ENCODE measurements around the gene RPP21. TPM values are rescaled to one million over a fixed set of nuclear protein-coding genes. Genes with fewer than 3 reads are reported as not detected.

Gene RPP21
- total RNA-seq, 1 donor from 2014 or later = 38.4 TPM

DNA sequence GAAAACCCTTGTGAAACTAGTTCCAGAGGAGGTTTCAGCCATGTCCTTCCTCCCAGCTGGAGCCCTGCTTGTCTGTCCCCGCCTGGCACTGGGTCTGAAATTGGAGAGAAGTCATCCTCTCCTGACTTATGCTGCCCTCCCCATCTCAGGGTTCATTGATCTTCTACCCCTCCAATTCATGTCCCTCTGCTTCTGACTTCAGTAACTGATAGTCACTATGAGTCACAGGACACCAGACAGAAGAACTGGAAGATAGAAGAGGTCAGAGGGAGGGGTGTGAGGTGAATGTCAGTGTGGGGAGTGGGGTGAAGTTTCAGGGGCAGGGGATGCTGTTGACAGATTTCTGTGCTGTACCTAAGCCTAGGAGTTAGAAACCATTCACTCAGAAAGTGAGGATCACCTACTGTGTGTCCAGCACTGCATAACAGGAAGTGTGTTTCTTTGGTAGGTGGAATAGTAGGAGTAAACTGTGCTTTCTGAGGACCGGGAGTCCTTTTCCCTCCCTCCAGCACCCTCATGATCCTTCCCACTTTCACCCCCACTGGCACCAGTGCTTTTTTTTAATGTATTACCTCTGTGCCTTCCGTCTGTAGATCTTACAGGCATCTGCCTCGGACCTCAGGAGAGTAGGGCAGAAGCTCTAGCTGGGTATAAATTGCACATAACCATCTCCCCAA, 627 bp upstream of the RPP21 start:
- H3K27ac Mint-ChIP-seq (ENCODE audit: unreplicated experiment) = peak overlapping the region; percentile 50
- H3K4me1 Mint-ChIP-seq (ENCODE audit: low read depth) = peaks cover 11% of the 10 kb centered on the region
- no peaks in the 10 kb centered on the region for H3K9me3 Mint-ChIP-seq (ENCODE audit: low read depth)
- no peaks in the 10 kb centered on the region for H3K27me3 Mint-ChIP-seq (ENCODE audit: low read depth)
- H3K36me3 Mint-ChIP-seq (ENCODE audit: low read depth) = peaks cover 22% of the 10 kb centered on the region
- H3K4me3 Mint-ChIP-seq (ENCODE audit: unreplicated experiment) = peak overlapping the region; percentile 83
- no peak for DNase-seq (ENCODE audit: low spot score)
- TF ChIP-seq, protein P1, sequence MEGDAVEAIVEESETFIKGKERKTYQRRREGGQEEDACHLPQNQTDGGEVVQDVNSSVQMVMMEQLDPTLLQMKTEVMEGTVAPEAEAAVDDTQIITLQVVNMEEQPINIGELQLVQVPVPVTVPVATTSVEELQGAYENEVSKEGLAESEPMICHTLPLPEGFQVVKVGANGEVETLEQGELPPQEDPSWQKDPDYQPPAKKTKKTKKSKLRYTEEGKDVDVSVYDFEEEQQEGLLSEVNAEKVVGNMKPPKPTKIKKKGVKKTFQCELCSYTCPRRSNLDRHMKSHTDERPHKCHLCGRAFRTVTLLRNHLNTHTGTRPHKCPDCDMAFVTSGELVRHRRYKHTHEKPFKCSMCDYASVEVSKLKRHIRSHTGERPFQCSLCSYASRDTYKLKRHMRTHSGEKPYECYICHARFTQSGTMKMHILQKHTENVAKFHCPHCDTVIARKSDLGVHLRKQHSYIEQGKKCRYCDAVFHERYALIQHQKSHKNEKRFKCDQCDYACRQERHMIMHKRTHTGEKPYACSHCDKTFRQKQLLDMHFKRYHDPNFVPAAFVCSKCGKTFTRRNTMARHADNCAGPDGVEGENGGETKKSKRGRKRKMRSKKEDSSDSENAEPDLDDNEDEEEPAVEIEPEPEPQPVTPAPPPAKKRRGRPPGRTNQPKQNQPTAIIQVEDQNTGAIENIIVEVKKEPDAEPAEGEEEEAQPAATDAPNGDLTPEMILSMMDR (IDR thresholded peaks at IDR 0.05) = no peak

DNA sequence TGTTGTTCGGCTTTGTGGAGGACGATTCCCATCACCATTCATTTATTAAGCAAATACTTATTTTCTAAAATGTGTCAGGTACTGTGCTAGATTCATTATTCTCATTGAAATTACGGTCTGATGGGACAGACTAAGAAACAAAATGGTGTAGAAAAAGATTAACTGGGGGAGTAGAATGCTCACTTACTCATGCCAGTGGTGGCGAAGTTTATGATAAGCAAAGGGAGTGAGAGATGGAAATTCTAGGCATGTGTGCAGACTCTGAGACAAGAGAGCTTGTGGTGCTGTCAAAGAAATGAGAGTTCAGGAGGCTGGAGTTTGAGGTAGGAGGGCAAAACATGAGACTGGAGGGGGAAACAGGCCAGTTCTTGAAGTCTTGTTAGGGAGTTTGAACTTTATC, 896 bp downstream of the RPP21 start:
- Mint-ChIP-seq H3K9me3 (ENCODE audit: low read depth) (no peaks in the 10 kb centered on the region), H3K27me3 (ENCODE audit: low read depth) (no peaks in the 10 kb centered on the region), H3K36me3 (ENCODE audit: low read depth) (peaks cover 15% of the 10 kb centered on the region), H3K4me3 (ENCODE audit: unreplicated experiment) (peak overlapping the region; percentile 83), H3K4me1 (ENCODE audit: low read depth) (peaks cover 11% of the 10 kb centered on the region), H3K27ac (ENCODE audit: unreplicated experiment) (no peak overlapping the region)
- DNase-seq (ENCODE audit: low spot score) = no peak
- TF ChIP-seq, protein P1 (IDR thresholded peaks at IDR 0.05) = no peak

DNA sequence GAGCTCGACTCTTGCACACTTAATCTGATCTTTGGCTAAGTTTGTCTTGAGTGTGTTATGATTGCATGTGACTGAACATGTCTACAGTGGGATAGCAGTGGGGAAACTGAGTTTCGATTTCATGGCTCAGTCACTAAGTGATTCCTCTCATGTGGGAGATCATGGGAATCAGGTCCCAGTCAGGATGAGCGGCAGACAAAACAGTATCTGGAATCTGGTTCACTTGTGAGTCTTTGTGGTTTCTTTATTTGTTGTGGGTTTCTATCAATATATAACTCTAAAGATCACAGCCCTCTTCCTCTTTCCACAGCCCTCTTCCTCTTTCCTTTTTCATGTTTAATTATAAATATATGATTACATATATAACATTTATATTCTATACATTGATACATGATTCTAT, 4.0 kb downstream of the RPP21 start:
- Mint-ChIP-seq H3K27me3 (ENCODE audit: low read depth) (no peaks in the 10 kb centered on the region), H3K27ac (ENCODE audit: unreplicated experiment) (no peak overlapping the region), H3K4me1 (ENCODE audit: low read depth) (peaks cover 11% of the 10 kb centered on the region), H3K4me3 (ENCODE audit: unreplicated experiment) (no peak overlapping the region), H3K9me3 (ENCODE audit: low read depth) (no peaks in the 10 kb centered on the region), H3K36me3 (ENCODE audit: low read depth) (peaks cover 12% of the 10 kb centered on the region)
- no peak for DNase-seq (ENCODE audit: low spot score)
- TF ChIP-seq, protein P1 (IDR thresholded peaks at IDR 0.05) = no peak

DNA sequence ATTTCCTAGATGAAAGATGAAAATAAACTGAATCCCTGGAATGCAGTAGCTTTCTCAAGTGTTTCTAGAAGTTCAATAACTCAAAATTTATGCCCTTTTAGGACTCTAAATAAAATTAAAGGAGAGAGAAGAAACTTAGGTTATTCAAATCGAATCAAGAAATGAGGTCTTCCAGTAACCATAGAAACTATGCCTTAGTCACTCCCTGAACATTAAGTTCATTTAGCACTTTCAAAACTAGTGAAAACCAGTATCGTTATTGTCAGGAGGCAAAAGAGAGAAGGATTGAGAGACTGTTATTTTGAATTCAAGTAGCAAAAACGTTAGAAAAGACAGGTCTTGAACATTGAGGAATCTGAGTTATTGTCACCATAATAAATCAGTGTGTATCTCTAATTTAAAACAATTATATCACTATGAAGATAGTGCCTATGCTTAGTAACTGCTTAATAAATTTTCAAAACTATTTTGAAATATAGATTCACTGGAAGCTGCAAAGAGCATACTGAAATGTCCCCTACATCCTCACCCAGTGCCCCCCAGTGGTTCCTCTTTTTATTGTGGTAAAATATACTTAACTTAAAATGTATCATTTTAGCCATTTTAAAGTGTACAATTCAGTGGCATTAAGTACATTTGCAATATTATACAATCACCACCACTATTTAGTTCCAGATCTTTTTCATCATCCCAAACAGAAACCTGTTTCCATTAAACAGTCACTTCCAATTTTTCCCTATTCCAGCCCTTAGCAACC, 4.6 kb downstream of the RPP21 start:
- Mint-ChIP-seq H3K27ac (ENCODE audit: unreplicated experiment) (no peak overlapping the region), H3K4me1 (ENCODE audit: low read depth) (peaks cover 10% of the 10 kb centered on the region), H3K27me3 (ENCODE audit: low read depth) (no peaks in the 10 kb centered on the region), H3K4me3 (ENCODE audit: unreplicated experiment) (no peak overlapping the region), H3K36me3 (ENCODE audit: low read depth) (peaks cover 12% of the 10 kb centered on the region), H3K9me3 (ENCODE audit: low read depth) (no peaks in the 10 kb centered on the region)
- TF ChIP-seq, protein P1 (IDR thresholded peaks at IDR 0.05) = peak; percentile 56
- no peak for DNase-seq (ENCODE audit: low spot score)

DNA sequence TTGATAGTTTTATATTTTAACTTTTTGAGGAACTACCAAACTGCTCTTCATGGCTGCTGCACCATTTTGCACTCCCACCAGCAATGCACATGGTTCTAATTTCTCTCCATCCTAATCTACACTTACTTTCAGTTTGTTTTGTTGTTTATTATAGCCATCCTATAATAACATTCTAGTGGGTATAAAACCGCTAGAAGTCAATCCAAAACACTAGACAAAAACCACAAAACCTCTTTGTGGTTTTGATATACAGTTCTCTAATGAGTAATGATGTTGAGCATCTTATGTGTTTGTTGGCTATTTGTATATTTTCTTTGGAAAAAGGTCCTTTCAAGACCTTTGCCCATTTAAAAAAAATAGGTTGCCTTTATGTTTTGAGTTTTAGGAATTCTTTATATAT, 5.6 kb downstream of the RPP21 start:
- Mint-ChIP-seq H3K4me1 (ENCODE audit: low read depth) (peaks cover 7% of the 10 kb centered on the region), H3K9me3 (ENCODE audit: low read depth) (no peaks in the 10 kb centered on the region), H3K27me3 (ENCODE audit: low read depth) (no peaks in the 10 kb centered on the region), H3K27ac (ENCODE audit: unreplicated experiment) (no peak overlapping the region), H3K4me3 (ENCODE audit: unreplicated experiment) (no peak overlapping the region), H3K36me3 (ENCODE audit: low read depth) (peaks cover 12% of the 10 kb centered on the region)
- TF ChIP-seq, protein P1 (IDR thresholded peaks at IDR 0.05) = no peak
- DNase-seq (ENCODE audit: low spot score) = no peak

All from chondrocyte (in vitro differentiated cells).